ENCODE data around the gene CALCR.

Gene CALCR

DNA sequence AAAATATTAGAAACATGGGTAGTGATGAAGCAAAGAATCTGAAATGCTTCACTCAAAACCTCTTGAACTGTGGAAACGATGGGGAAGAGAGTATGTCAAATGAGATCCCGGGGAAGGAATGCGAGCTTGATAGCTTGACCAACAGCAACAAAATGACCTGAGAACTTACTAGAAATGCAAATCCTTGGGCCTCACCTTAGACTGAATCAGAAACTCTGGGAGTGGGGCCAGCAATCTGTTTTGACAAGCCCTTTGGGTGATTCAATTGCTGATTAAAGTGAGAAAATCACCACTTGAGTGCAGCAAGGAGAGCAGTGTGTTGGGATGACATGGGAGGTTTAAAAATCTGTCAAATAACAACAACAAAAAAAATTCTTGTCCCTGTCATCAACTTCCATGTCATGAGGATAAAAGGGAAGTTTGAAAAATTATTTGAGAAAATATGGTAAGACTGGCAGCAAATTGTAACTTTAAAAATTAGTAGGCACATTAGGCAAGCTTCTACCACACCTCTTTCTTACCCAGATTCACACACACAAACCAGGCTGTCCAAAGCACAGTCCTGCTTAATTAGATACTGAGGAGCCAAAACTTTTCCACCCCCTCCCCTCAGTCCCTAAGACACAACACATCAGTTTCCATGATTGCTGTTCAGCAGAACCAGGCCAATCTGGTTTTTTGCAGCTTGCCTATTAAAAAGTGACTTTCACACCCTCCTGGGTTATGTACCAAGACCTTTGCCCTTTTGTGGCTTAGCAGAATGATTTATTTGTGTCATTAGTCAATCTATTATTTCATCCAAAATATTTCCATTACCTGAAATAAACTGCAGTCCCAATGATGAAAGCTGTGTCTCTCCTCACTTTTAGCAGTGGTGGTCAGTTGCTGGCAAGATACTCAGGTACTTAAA, 15.6 kb downstream of the CALCR start:
- TF ChIP-seq, protein P1, sequence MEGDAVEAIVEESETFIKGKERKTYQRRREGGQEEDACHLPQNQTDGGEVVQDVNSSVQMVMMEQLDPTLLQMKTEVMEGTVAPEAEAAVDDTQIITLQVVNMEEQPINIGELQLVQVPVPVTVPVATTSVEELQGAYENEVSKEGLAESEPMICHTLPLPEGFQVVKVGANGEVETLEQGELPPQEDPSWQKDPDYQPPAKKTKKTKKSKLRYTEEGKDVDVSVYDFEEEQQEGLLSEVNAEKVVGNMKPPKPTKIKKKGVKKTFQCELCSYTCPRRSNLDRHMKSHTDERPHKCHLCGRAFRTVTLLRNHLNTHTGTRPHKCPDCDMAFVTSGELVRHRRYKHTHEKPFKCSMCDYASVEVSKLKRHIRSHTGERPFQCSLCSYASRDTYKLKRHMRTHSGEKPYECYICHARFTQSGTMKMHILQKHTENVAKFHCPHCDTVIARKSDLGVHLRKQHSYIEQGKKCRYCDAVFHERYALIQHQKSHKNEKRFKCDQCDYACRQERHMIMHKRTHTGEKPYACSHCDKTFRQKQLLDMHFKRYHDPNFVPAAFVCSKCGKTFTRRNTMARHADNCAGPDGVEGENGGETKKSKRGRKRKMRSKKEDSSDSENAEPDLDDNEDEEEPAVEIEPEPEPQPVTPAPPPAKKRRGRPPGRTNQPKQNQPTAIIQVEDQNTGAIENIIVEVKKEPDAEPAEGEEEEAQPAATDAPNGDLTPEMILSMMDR (IDR thresholded peaks at IDR 0.05) = no peak
- DNase-seq (ENCODE audit: low spot score) = no peak
- Histone ChIP-seq H3K4me3 (no peak overlapping the region), H3K27ac (peak overlapping the region; percentile 37 to 59)

DNA sequence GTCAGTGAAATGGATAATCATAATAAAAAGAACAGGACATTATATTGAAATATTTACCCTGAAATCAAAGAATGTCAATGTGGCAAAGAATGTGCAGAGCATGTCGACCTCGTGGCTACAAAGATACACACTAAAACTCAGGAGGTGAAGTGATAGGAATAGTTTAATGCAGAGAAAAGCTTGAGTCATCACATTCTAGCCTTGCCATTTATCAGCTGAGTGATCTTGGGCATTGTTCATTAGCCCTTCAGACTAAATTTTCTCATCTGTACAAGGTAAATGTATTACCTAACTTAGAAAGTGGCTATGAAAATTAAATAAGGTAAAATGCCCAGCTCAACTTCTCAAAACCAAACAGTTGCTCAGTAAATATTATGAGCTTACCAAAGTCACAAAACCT, 22.6 kb downstream of the CALCR start:
- DNase-seq (ENCODE audit: low spot score) = no peak
- Histone ChIP-seq H3K4me3 (no peak overlapping the region), H3K27ac (no peak overlapping the region)
- TF ChIP-seq, protein P1 (IDR thresholded peaks at IDR 0.05) = no peak

DNA sequence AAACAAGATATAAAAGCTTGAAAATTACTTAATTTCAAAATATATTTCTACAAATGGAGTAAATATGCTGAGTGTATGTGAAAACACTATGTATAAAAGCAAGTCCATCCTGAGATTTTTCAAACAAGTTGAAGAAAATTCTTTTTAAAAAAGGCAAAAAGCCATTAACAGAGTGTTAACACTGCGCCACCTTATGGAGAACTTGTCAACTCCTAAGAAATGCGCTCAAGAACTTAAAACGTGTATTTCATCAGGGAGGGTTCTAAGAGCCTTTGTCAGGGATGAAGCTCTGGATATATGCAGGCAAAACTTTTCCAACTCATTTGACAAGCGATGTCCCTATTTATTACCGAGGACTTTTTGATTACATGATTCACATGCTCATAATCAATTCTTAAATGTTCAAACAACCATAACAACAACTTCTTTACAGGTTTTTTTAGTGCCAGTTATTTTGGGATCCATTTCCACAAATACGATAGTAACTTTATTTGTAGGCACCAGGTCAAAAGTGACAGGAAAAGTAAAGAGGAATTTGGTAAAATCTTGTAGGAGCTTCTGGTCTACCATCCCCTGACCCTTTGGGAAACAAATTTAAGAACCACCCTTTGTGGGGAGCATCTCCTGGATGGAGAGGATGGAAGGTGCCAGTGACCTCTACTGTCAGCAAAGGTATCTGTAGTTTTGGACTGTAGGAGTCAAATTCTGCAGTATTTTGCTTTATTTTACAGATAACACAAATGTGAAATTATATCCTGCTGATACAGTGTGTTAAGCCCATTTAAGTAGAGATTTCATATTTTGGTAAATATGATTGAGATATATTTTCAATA, 23.2 kb downstream of the CALCR start:
- Histone ChIP-seq H3K4me3 (no peak overlapping the region), H3K27ac (no peak overlapping the region)
- TF ChIP-seq, protein P1 (IDR thresholded peaks at IDR 0.05) = no peak
- DNase-seq (ENCODE audit: low spot score) = no peak

DNA sequence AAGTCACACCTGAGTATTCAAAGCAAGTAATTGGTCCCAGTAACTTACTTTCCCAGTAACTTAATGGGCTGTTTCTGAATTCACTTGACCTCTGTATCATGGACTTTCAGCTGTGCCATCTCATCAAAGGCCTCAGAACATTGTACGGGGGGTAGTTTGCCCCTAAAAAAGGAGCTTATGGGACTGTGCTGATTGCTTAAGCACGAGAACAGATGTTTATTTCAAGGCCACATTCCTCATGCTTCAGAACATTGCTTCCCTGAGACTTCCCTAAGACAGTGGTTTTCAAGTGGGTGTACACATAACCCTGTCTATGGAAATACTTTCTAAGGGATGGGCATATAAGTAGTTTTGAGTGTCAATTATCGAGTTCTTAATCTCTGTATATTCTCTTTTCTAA, 26.8 kb downstream of the CALCR start:
- H3K27ac ChIP-seq = no peak overlapping the region
- H3K4me3 ChIP-seq = no peak overlapping the region
- TF ChIP-seq, protein P1 (IDR thresholded peaks at IDR 0.05) = no peak
- DNase-seq (ENCODE audit: low spot score) = no peak

DNA sequence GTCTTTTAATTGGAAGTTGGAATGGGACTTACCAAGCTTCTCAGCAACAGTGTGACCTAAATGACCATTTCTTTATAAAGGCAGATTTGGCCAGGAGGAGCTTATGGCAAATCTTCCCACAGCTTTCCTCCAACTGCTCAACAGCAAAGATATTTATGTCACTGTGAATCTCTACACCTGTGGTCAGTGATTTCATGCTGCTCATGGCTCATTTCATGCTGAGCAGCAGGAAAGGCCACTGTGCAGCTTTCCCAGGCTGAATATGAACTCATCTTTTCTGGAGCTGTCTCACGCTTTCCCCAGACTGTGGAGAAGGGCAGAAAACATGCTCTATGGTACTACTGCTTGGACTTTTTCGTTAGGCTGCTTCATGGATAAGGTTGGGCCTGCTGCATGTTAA, 29.8 kb downstream of the CALCR start:
- Histone ChIP-seq H3K27ac (no peak overlapping the region), H3K4me3 (no peak overlapping the region)
- no peak for DNase-seq (ENCODE audit: low spot score)
- TF ChIP-seq, protein P1 (IDR thresholded peaks at IDR 0.05) = no peak

DNA sequence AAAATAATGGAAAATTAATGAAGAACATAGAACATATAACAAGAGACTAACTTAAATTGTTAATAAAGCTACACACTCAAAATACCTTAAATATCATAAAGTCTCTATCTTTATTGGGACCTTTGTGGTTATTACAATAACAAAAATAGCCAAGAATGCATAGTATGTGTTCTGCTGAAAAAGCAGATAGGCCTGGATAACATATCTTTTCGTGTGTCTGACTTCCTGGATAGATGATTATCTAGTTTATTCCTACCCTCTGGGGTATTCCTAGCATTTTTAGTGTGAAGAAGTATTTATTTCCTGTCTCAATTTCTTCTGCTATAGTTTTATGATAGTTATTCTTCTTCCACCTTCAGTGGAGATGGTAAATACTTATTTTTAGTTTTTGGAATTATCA, 36.5 kb downstream of the CALCR start:
- Histone ChIP-seq H3K27ac (no peak overlapping the region), H3K4me3 (no peak overlapping the region)
- TF ChIP-seq, protein P1 (IDR thresholded peaks at IDR 0.05) = no peak
- DNase-seq (ENCODE audit: low spot score) = no peak

All from coronary artery (tissue), 2 donors.